HepG2 (cell line): ENCODE measurements around the gene RNF114. TPM values are rescaled to one million over a fixed set of nuclear protein-coding genes. Genes with fewer than 3 reads are reported as not detected.

Source experiments
- EP300 ChIP-seq, 3 experiments: sonication (generic) in 1 of 3; formaldehyde crosslinking in 1 of 3; IDR thresholded peaks; 2 replicates each; pipeline versions ENCODE4 v1.5.1 to v1.6.1; 2011 to 2020; ENCODE audit warnings: low read depth in 2 of 3, low read length in 2 of 3, borderline replicate concordance in 1 of 3, improper control_type of control experiment in 1 of 3, mild to moderate bottlenecking in 1 of 3, missing genetic modification reagents in 1 of 3, moderate library complexity in 1 of 3
- HES4 ChIP-seq: sonication (generic); formaldehyde crosslinking; IDR thresholded peaks from 2 replicates; pipeline ENCODE4 v1.9.0; 2021; ENCODE audit warnings: mild to moderate bottlenecking, missing genetic modification reagents, borderline replicate concordance
- JUND ChIP-seq: sonication (generic); formaldehyde crosslinking; IDR thresholded peaks from 2 replicates; pipeline ENCODE4 v1.8.0; 2022; ENCODE audit warnings: mild to moderate bottlenecking, missing genetic modification reagents
- MAFF ChIP-seq: IDR thresholded peaks from 2 replicates; pipeline ENCODE4 v1.6.1; 2011; ENCODE audit warnings: low read depth, low read length, improper control_type of control experiment
- MTA1 ChIP-seq: sonication (generic); formaldehyde crosslinking; IDR thresholded peaks from 2 replicates; pipeline ENCODE4 v1.4.0; 2020; ENCODE audit warnings: missing genetic modification reagents, mild to moderate bottlenecking, borderline replicate concordance
- MTF2 ChIP-seq: sonication (generic); formaldehyde crosslinking; IDR thresholded peaks from 2 replicates; pipeline ENCODE4 v1.5.0; 2020; ENCODE audit warnings: missing genetic modification reagents, borderline replicate concordance
- PHF8 ChIP-seq: sonication (generic); formaldehyde crosslinking; IDR thresholded peaks from 2 replicates; pipeline ENCODE4 v1.5.0; 2020; ENCODE audit warnings: missing genetic modification reagents
- POGK ChIP-seq: sonication (generic); formaldehyde crosslinking; conservative IDR thresholded peaks from 2 replicates; pipeline ENCODE4 v1.8.0; 2022; ENCODE audit warnings: mild to moderate bottlenecking, moderate library complexity, missing genetic modification reagents
- PREB ChIP-seq: sonication (generic); formaldehyde crosslinking; IDR thresholded peaks from 2 replicates; pipeline ENCODE4 v1.4.0; 2020; ENCODE audit warnings: missing genetic modification reagents
- REL ChIP-seq: sonication (generic); formaldehyde crosslinking; conservative IDR thresholded peaks from 2 replicates; pipeline ENCODE4 v1.8.0; 2022; ENCODE audit warnings: mild to moderate bottlenecking, missing genetic modification reagents, moderate library complexity
- SNRNP70 ChIP-seq: fragments of 200-400 bp; formaldehyde crosslinking; IDR thresholded peaks from 2 replicates; pipeline ENCODE4 v1.6.1; 2017; ENCODE audit warnings: mild to moderate bottlenecking, low read depth, low read length, moderate library complexity
- TBL1XR1 ChIP-seq: fragments of 150-350 bp; IDR thresholded peaks from 2 replicates; pipeline ENCODE4 v1.6.1; 2014; ENCODE audit warnings: borderline replicate concordance, low read length; ENCODE audit not compliant: partially characterized antibody
- ZBTB1 ChIP-seq: sonication (generic); formaldehyde crosslinking; IDR thresholded peaks from 2 replicates; pipeline ENCODE4 v1.4.0; 2020; ENCODE audit warnings: missing genetic modification reagents, borderline replicate concordance
- ZBTB21 ChIP-seq: sonication (generic); formaldehyde crosslinking; IDR thresholded peaks from 2 replicates; pipeline ENCODE4 v1.4.0; 2020; ENCODE audit warnings: missing genetic modification reagents
- ZBTB25 ChIP-seq: IDR thresholded peaks from 2 replicates; pipeline ENCODE4 v1.6.1; 2018; ENCODE audit warnings: missing genetic modification reagents
- ZNF12 ChIP-seq: sonication (generic); formaldehyde crosslinking; IDR thresholded peaks from 2 replicates; pipeline ENCODE4 v1.5.0; 2020; ENCODE audit warnings: missing genetic modification reagents
- ZNF17 ChIP-seq: sonication (generic); formaldehyde crosslinking; IDR thresholded peaks from 2 replicates; pipeline ENCODE4 v1.5.0; 2020; ENCODE audit warnings: mild to moderate bottlenecking, missing genetic modification reagents
- ZNF33A ChIP-seq: sonication (generic); formaldehyde crosslinking; IDR thresholded peaks from 2 replicates; pipeline ENCODE4 v1.5.1; 2020; ENCODE audit warnings: missing genetic modification reagents, mild to moderate bottlenecking, moderate library complexity, borderline replicate concordance
- polyA plus RNA-seq, 8 experiments: library from polyadenylated mRNA; depleted of rRNA in 3 of 8; stranded (reverse) in 7 of 8; unstranded in 1 of 8; fragments of >200 nt; fragmentation: Illumina TruSeq in 4 of 8; extraction: Trizol in 4 of 8; gene quantifications; 2 replicates each; pipeline versions ENCODE4 v1.2.1 to v1.2.3, GENCODE V29; 2011 to 2016; ENCODE audit warnings: low read depth in 4 of 8, missing spikeins in 1 of 8, mixed read lengths in 1 of 8; ENCODE audit not compliant: insufficient read depth in 1 of 8
- total RNA-seq, 5 experiments: library from RNA; depleted of rRNA; stranded (reverse); fragments of >200 nt; fragmentation: Illumina TruSeq; extraction: Trizol; gene quantifications; 2 replicates each; pipeline ENCODE4 v1.2.3, GENCODE V29; 2016; ENCODE audit warnings: low read depth in 1 of 5
- TF ChIP-seq, protein P1 (sequence below): sonication (generic); formaldehyde crosslinking; IDR thresholded peaks from 2 replicates; pipeline ENCODE4 v1.4.0; 2020; ENCODE audit warnings: missing genetic modification reagents
- TF ChIP-seq, protein P2 (sequence below): sonication (generic); formaldehyde crosslinking; IDR thresholded peaks from 2 replicates; pipeline ENCODE4 v1.8.1; 2022; ENCODE audit warnings: mild to moderate bottlenecking, missing genetic modification reagents
- TF ChIP-seq, protein P3 (sequence below): sonication (generic); formaldehyde crosslinking; IDR thresholded peaks from 2 replicates; pipeline ENCODE4 v1.4.0; 2020; ENCODE audit warnings: mild to moderate bottlenecking, missing genetic modification reagents

Gene RNF114
- total and polyA plus RNA-seq, 2 of the 13 experiments (the other 11 are each of a cell fraction or from before 2014, with no cell fraction given), result 119 to 126 TPM

GRCh38 chr20:49979030-49979832, 43.0 kb downstream of the RNF114 start (continued):
- TF ChIP-seq, protein P1, sequence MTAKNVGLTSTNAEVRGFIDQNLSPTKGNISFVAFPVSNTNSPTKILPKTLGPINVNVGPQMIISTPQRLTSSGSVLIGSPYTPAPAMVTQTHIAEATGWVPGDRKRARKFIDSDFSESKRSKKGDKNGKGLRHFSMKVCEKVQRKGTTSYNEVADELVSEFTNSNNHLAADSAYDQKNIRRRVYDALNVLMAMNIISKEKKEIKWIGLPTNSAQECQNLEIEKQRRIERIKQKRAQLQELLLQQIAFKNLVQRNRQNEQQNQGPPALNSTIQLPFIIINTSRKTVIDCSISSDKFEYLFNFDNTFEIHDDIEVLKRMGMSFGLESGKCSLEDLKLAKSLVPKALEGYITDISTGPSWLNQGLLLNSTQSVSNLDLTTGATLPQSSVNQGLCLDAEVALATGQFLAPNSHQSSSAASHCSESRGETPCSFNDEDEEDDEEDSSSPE, result peak; percentile 80
- TF ChIP-seq MTA1 (CRISPR knock-in tag) (peak; percentile 82; the same call in 1 of the 2 replicates), PHF8 (CRISPR knock-in tag) (peak; percentile 74), EP300 (IDR thresholded peaks at IDR 0.05; ENCODE audit: low read depth in 2 of 2, low read length in 2 of 2) (0 out of 4 replicates have a peak, but pooled peaks of 1 of the 2 experiments have one; percentile 45), EP300 (CRISPR knock-in tag; IDR thresholded peaks at IDR 0.05; ENCODE audit: borderline replicate concordance) (no peak; the same call in 1 of the 2 replicates), MTF2 (CRISPR knock-in tag) (peak; percentile 95; the same call in 1 of the 2 replicates), MAFF (no peak), ZBTB1 (CRISPR knock-in tag) (0 out of 2 replicates have a peak, but pooled peaks have one; percentile 49), PREB (CRISPR knock-in tag) (peak; percentile 89; the same call in 1 of the 2 replicates), ZNF17 (CRISPR knock-in tag) (no peak), SNRNP70 (no peak), ZBTB25 (CRISPR knock-in tag) (peak; percentile 70; the same call in 1 of the 2 replicates), HES4 (CRISPR knock-in tag) (peak; percentile 92), ZBTB21 (no peak), TBL1XR1 (peak; percentile 46), POGK (peak; percentile 91), REL (CRISPR knock-in tag) (peak; percentile 91), ZNF33A (CRISPR knock-in tag) (0 out of 2 replicates have a peak, but pooled peaks have one; percentile 55), ZNF12 (CRISPR knock-in tag) (peak; percentile 82; the same call in 1 of the 2 replicates), JUND (CRISPR knock-in tag) (peak; percentile 47)
- TF ChIP-seq, protein P2, sequence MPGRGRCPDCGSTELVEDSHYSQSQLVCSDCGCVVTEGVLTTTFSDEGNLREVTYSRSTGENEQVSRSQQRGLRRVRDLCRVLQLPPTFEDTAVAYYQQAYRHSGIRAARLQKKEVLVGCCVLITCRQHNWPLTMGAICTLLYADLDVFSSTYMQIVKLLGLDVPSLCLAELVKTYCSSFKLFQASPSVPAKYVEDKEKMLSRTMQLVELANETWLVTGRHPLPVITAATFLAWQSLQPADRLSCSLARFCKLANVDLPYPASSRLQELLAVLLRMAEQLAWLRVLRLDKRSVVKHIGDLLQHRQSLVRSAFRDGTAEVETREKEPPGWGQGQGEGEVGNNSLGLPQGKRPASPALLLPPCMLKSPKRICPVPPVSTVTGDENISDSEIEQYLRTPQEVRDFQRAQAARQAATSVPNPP (CRISPR knock-in tag), result no peak
- TF ChIP-seq, protein P3, sequence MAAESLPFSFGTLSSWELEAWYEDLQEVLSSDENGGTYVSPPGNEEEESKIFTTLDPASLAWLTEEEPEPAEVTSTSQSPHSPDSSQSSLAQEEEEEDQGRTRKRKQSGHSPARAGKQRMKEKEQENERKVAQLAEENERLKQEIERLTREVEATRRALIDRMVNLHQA (CRISPR knock-in tag), result no peak
